Keratinocyte (primary cell): ENCODE results near the gene CDH22.

Experiments
- EZH2 ChIP-seq: IDR thresholded peaks from one replicate; pipeline ENCODE4 v1.6.1; 2012; ENCODE audit warnings: inconsistent platforms, mild to moderate bottlenecking, low read length, moderate library complexity
- TF ChIP-seq, protein P1 (sequence below), 3 experiments: IDR thresholded peaks in 1 of 3; conservative IDR thresholded peaks in 1 of 3; optimal IDR thresholded peaks in 1 of 3; 2 replicates in 2 of 3; 3 replicates in 1 of 3; pipeline versions ENCODE3 to v1.5.1; 2011; ENCODE audit warnings: low read length in 3 of 3, mild to moderate bottlenecking in 3 of 3, moderate library complexity in 2 of 3, control low read depth in 1 of 3, inconsistent platforms in 1 of 3; ENCODE audit not compliant: insufficient read depth in 2 of 3; ENCODE audit errors: extremely low read depth in 1 of 3

DNA sequence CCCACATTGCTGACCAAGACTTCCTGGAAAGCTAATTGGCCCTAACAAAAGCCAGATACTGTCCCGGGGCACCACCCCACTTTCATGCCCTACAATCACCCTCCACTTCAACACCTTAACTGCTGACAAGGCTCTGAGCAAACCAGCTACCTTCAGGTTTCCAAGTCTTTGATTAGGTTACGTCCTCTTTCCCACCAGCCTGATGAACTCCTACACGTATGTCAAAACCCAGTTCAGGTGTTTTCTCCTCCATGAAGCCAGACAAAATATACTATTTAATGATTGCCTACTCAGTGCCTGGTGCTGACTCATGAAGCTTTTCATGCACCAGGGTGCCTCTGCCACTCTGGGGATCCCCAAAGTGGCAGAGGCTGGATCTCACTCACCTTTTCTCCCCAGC lies 58.6 kb downstream of the CDH22 start:
- TF ChIP-seq, protein P1, sequence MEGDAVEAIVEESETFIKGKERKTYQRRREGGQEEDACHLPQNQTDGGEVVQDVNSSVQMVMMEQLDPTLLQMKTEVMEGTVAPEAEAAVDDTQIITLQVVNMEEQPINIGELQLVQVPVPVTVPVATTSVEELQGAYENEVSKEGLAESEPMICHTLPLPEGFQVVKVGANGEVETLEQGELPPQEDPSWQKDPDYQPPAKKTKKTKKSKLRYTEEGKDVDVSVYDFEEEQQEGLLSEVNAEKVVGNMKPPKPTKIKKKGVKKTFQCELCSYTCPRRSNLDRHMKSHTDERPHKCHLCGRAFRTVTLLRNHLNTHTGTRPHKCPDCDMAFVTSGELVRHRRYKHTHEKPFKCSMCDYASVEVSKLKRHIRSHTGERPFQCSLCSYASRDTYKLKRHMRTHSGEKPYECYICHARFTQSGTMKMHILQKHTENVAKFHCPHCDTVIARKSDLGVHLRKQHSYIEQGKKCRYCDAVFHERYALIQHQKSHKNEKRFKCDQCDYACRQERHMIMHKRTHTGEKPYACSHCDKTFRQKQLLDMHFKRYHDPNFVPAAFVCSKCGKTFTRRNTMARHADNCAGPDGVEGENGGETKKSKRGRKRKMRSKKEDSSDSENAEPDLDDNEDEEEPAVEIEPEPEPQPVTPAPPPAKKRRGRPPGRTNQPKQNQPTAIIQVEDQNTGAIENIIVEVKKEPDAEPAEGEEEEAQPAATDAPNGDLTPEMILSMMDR (optimal IDR thresholded peaks at IDR 0.05 in 1 of 3, IDR thresholded peaks at IDR 0.05 in 1 of 3, conservative IDR thresholded peaks at IDR 0.05 in 1 of 3; ENCODE audit: extremely low read depth in 1 of 3, insufficient read depth in 2 of 3, low read length in 3 of 3): no peak
- no peak for TF ChIP-seq EZH2
